ENCODE results near the gene CSRP2. TPM values are rescaled to one million over a fixed set of nuclear protein-coding genes. Genes with fewer than 3 reads are reported as not detected.

Gene CSRP2
- total RNA-seq: 3.6 and 6.5 TPM in 2 replicates

GRCh38 chr12:76878899-76879709 is at the start of gene CSRP2:
Gene CSRP2 (minus strand): TSS chr12:76879019. CDS start chr12:76866260, 12,759 bp downstream.

Other genes with a start within 250 kb of the CSRP2 start
- gene ZDHHC17, start 114.9 kb downstream of the CSRP2 start, total RNA-seq: 31.0 and 32.3 TPM in 2 replicates
- gene E2F7, start 186.6 kb upstream of the CSRP2 start, total RNA-seq: 19.3 and 35.9 TPM in 2 replicates

Data from vein endothelial cell (primary cell).